HG02973 (cell line): Measurements from ENCODE around the gene LOC101059915.
"Not testable (repeated sequence)": the region's sequence is repeated elsewhere in the genome, so short reads cannot be mapped to it uniquely, and the experiment has no call there.

ENCODE experiments used
- ATAC-seq: cut with Tn5 transposase; IDR thresholded peaks from one replicate; pipeline ENCODE4 v1.9.1; 2021; ENCODE audit warnings: moderate library complexity; ENCODE audit not compliant: unreplicated experiment

The LOC101059915 gene

DNA sequence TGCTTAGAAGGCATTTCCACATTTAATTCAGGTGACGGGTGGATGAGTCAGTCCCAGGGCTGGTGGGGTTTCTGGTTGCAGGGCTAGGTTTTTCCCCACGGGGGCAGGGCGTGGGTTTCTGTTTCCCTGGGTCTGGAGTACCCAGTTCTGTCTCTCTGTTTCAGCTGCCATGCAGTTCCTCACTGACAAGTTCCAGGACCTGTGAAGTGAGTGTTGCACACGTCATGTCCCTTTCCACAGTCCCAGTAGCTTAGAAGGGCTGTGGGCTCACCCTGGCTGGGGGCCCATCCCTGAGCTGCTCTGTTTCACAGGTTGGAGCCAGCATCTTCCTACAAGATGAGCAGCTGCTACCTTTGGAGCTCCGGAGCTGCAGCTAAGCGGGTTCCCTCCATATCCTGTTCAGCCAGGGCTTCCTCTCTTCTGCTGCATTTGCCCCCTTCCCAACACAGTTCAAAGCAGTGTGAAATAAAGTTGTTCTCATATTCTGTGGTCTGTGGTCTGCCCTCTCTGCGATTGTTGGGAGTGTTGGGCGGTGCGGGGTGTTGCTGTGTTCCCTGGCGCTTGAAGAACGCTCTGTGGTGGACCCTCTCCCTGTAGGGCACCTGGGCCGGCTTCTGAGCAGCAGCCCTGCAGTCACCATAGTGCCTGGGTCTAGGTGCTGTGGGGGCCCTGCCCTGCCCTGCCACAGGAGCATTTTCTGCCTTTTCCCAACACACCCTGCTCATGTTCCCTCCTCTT is 3.9 kb downstream of the LOC101059915 start:
- ATAC-seq: no peak

DNA sequence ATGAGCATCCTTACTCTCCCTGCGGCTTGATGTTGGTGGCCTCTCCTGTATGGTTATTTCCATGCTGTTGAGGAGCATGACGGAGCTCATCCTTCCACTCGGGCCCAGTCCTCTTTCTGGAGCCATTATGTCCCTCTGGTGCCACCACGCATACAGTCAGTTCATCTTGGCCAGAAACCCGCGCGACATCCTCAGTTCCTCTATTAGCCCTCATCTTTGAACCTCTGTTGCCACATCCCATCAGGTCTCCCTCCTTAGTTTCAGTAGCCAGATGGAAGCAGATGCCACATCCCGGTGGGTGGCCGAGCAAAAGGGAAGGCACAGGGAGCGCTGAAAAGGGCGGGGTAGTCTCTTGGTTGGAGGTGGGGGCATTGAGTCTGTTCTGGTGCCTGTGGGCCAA is 4.6 kb downstream of the LOC101059915 start:
- ATAC-seq: no peak

DNA sequence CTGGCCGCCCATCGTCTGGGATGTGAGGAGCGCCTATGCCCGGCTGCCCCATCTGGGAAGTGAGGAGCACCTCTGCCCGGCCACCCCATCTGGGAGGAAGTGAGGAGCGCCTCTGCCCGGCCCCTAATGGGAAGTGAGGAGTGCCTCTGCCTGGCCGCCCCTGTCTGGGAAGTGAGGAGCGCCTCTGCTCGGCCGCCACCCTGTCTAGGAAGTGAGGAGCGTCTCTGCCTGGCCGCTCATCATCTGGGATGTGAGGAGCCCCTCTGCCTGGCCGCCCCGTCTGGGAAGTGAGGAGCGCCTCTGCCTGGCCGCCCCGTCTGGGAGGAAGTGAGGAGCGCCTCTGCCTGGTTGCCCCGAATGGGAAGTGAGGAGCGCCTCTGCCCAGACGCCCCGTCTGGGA is 8.3 kb downstream of the LOC101059915 start:
- ATAC-seq: not testable (repeated sequence)

DNA sequence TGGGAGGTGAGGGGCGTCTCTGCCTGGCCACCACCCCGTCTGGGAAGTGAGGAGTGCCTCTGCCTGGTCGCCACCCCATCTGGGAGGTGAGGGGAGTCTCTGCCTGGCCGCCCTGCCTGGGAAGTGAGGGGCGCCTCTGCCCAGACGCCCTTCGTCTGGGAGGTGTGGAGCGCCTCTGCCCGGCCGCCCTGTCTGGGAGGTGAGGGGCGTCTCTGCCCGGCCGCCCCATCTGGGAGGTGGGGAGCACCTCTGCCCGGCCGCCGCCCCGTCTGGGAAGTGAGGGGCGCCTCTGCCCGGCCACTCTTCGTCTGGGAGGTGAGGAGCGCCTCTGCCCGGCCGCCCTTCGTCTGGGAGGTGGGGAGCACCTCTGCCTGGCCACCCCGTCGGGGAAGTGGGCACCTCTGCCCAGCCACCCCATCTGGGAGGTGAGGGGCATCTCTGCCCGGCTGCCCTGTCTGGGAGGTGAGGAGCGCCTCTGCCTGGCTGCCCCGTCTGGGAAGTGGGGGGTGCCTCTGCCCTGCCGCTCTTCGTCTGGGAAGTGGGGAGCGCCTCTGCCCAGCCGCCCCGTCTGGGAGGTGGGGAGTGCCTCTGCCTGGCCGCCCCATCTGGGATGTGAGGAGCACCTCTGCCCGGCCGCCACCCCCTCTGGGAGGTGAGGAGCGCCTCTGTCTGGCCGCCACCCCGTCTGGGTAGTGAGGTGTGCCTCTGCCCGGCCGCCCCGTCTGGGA is 8.9 kb downstream of the LOC101059915 start:
- not testable (repeated sequence) for ATAC-seq

DNA sequence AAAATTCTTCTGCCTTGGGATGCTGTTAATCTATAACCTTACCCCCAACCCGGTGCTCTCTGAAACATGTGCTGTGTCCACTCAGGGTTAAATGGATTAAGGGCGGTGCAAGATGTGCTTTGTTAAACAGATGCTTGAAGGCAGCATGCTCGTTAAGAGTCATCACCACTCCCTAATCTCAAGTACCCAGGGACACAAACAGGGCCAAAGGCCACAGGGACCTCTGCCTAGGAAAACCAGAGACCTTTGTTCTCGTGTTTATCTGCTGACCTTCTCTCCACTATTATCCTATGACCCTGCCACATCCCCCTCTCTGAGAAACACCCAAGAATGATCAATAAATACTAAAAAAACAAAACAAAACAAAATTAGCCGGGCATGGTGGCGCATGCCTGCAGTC is 9.8 kb downstream of the LOC101059915 start:
- not testable (repeated sequence) for ATAC-seq

DNA sequence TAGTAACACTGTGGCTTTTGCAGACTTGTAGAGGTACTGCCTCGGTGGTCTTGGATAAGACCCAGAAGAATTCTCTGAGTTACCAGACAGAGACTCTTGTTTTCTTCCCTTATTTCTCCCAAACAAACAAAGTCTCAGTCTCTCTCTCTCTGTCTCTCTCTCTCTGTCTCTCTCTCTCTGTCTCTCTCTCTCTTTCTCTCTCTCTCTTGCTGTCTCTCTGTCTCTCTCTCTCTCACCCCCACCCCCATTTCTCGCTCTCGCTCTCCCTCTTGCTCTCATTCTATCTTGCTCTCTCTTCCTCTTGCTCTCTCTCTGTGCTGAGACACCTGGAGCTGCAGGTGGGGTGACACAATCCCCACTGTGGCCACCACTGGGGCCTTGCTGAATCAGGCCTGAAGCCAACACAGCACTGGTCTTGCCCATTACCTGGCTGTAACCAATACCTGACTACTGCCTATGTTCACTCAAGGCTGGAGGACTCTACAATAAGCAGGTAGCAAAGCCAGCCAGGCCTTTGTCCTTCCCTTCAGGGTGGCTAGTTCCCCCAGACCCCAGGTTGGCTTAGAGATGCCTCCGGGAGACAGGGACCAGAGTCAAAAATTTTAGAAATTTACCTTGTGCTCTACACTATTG is 12.3 kb downstream of the LOC101059915 start:
- no peak for ATAC-seq

DNA sequence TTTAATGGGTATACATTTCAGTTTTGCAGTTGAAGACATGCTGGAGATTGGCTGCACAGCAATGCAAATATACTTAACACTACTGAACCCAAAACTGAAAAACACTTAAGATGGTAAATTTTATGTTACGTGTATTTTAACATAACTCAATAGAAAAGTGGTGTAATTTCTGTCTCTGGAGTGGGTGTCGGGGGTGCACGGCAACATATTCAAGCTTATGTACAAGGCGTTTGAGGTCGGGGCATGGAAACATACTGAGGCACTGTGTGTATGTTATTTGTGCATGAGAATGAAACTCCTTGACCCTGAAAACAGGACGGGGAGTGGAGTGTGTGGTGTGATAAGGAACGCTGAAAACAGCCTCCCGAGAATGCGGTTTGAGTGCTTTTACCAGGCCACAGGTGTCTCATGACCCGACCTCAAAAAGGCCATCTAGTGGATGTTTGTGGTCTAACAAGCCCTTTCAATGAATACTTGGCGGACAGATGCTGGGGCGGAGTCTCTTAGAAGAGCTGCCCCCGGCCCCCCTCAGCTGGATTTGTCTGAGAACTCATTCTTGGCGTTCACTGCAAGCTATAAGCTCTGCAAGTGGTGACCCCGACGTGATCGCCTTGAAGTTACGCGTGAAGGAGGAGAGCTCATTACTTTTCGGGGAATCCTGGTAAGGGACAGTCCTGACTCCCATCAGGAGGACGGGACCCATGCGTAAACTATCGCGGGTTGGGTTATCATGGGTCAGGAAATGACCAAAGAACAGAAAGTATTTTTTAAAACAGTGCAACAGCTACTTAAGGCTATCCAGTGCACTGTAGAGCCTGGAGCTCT is 29.5 kb downstream of the LOC101059915 start:
- peak; percentile 63 for ATAC-seq

DNA sequence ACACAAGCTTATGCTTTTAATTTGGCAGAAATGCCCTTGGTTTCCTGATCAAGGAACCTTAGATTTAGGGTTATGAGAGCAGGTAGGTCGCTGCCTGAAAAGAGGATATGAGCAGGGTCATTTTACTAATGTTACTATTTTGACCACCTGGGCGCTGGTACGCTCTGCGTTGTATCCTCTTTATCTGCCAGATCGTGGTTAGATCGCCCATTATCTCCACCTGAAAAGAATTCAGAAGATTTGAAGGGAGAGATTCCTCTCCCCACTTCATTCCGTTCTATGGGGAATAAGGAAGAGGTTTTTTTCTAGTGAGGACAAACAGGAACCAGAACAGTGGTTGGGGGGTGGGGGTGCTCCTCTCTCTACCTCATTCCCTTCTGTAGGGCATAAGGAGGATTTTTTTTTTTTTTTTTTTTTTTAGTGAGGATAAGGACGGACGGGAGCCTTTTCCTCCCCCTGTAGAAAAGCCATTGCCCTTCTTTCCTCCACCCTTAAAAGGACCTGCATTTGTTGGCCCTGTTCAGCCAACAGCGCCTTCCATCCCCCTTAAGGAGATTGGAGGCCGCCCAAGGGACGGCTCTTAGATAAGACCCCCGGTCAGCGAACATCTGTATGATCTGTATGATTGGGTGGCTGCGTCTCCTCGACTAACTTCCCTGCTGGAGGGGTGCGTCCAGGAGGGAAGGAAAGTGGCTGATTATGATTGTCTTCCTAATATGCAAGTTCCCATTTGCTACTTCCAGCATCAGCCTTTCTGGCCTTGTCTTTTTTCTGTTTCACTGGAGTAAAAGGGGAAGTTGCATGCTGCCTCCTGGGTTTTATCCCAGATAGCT is 30.3 kb downstream of the LOC101059915 start:
- peak; percentile 50 for ATAC-seq

DNA sequence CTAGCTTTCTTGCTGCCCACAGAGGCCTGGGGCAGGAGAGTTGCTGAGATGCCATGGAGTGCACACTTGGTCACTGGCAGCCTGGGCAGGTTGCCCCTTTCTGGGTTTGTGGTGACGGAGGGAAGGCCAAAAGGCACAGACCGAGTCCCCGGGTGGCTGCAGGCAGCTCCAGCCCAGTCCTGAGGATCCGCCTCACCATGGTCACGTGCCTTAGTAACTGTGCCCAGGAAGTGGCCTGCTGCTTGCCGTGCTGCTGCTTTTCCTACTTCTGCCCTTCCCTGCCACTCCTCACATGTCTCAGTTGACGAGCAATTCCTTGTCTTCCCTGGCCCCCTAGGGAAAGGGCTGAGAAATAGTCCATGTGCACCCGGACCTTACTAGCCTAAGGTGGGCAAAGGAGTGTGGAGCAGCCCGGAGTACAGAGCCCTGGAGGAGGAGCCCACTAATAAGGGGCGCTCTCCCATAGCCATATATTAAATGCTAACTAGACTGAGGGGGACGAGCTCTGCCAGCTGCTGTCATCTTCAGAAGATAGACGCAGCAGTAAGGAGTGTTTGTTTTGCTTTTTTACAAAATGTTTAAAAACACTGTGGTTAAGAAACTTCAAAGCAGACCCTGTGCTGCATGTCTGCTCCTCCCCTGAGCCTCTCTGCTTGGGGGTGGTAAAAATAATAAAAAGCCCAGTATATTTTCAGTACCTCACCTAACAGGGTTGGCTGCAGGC is 31.1 kb downstream of the LOC101059915 start:
- ATAC-seq: not testable (repeated sequence)

DNA sequence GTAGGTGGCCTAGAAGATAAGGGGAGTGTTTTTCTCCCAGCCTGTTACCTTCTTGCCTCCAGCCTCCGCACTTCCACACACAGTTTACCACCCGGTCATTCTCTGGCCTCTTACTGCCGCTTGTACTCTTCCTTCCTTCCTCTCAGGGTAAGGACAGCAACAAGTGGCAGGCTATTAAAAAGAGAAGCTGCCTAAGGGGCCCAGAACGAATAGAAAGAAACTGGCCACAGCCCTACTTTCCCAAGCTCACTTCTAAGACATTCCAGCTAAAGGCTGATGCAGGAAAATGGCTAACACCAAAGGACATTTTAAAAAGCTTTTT is 31.6 kb downstream of the LOC101059915 start:
- ATAC-seq: not testable (repeated sequence)

DNA sequence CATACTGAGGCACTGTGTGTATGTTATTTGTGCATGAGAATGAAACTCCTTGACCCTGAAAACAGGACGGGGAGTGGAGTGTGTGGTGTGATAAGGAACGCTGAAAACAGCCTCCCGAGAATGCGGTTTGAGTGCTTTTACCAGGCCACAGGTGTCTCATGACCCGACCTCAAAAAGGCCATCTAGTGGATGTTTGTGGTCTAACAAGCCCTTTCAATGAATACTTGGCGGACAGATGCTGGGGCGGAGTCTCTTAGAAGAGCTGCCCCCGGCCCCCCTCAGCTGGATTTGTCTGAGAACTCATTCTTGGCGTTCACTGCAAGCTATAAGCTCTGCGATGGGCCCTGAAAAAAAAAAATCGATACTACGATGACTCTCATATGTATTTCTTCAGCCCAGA is 35.5 kb downstream of the LOC101059915 start:
- not testable (repeated sequence) for ATAC-seq

DNA sequence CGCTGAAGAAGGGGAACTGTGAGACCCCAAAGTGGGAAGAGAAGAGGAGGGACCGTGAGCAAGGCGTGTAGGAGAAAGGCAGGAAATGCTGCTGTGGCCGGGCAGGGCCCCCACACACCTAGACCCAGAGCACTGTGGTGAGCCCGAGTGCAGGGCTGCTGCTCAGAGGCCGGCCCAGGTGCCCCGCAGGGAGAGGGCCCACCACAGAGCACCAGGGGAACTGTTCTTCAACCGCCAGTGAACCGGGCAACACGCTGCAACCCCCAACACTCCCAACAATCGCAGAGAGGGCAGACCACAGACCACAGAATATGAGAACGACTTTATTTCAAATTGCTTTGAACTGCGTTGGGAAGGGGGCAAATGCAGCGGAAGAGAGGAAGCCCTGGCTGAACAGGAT is 46.7 kb downstream of the LOC101059915 start:
- not testable (repeated sequence) for ATAC-seq

DNA sequence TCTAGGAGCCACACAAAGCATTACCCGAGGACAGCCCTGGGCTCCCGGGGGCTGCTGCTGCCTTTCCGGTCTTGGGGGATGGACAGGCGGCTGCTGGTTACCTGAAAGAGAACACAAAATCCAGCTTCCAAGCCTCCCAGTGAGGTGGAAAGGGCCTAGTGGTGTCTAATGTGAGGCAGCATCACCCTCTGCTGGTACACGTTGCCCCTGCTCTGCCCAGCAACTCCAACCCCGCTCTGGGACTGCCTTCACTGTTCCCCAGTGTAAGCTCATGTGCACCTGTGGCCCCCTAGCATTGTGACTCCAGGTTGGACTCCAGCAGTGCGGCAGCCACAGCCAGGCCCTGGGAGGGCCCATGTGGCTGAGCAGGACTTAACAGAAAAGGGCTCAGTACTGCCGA is 48.2 kb downstream of the LOC101059915 start:
- ATAC-seq: not testable (repeated sequence)

DNA sequence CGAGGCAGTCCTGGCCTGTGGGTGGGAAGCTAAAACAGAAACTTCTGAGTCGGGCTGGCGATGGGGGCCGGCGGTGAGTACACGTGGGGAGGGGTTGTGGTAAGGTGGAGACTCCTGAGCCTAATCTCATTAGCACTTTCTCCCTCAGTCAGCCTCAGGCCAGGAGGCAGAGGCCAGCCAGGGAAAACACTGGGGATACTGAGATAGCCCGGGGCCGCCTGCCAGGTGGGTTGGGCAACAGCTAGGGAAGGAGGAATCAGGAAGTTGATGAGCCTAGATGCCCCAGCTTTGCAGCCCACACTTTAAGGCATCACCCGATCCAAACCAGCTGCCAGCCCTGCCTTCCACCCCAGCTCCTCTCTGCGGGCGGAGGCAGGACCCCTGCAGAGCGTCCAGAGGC is 49.0 kb downstream of the LOC101059915 start:
- ATAC-seq: not testable (repeated sequence)

DNA sequence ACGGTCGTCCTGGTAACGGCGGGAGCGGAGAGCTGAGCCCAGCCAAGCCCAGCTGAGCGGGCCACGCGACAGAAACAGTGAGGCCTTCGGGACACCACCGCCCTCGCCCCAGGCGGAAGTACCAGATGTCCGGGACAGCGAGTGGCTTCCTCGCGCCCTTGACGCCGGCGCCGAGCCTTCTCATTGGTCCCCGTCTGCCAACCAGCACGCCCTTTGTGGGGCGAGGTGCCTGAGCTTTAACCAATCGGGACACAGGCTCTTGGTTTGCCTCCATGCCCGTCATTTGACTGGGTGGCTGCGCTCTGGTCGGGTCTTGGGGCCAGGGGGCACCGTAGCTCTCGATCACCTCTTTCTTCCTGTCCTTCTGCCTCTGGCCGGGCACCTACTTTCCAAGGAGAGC is 50.8 kb downstream of the LOC101059915 start, which contains the start of gene CXorf49:
CXorf49 (minus strand) TSS at position 101 of the 400 bp plus-strand sequence. CDS start 134 bp downstream, outside the sequence.
- not testable (repeated sequence) for ATAC-seq

DNA sequence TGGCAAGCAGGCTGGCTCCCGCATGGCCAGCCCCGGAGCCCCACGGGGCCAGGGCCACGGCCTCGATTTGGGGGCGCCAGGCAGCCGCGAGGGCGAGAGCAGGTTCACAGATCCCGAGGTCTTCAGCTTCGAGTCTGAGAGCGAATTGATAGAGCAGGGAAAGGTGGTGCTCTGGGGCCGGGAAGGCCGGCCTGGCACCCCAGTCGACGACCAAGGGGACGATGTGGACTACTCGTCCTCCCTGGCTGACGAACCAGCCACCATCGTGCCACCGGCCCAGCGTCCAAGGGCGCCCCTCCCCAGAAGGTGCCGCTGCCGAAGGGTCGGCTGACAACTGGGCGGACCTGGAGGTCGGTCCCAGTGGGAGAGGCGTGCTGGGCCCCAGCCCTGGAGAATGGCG is 51.8 kb downstream of the LOC101059915 start:
- ATAC-seq: not testable (repeated sequence)

DNA sequence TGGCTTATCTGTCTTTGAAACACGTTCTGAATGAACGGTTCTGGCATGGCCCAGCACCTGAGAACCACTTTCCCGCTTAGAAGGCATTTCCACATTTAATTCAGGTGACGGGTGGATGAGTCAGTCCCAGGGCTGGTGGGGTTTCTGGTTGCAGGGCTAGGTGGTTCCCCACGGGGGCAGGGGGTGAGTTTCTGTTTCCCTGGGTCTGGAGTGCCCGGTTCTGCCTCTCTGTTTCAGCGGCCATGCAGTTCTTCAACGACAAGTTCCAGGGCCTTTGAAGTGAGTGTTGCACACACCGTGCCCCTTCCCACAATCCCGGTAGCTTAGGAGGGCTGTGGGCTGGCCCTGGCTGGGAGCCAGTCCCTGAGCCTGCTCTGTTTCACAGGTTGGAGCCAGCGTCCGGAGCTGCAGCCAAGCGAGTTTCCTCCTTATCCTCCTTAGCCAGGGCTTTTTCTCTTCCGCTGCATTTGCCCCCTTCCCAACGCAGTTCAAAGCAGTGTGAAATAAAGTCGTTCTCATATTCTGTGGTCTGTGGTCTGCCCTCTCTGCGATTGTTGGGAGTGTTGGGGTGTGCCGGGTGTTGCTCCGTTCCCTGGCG is 53.0 kb downstream of the LOC101059915 start:
- ATAC-seq: not testable (repeated sequence)
